SH-SY5Y (cell line): ENCODE results near the gene ATPAF1.

Experiments used
- GATA2 ChIP-seq: IDR thresholded peaks from 2 replicates; pipeline ENCODE4 v1.6.1; 2011; ENCODE audit warnings: mild to moderate bottlenecking, low read depth, low read length
- GATA3 ChIP-seq: IDR thresholded peaks from 2 replicates; pipeline ENCODE4 v1.6.1; 2011; ENCODE audit warnings: low read depth, mild to moderate bottlenecking, low read length, moderate library complexity

DNA sequence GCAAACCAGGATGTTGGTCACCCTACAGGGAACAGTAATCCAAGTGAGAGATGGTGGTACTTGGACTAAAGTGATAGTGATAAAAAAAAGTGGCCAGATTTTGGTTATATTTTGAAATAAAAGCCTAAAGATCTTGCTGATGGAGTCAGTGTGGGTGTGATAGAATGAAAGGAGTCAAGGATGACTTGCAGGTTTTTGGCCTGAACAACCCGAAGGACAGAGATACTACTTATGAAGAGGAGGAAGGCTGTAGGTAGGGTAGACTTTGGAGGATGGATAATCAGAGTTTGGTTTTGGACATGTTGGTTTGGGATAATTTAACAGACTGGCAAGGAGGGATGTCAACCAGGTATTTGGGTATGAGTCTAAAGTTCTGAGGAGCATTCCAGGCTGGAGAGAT, 2.0 kb upstream of the ATPAF1 start:
- TF ChIP-seq GATA2 (no peak), GATA3 (no peak)
